HG03097 (cell line): ENCODE data around the gene CDH4.
"Not testable (repeated sequence)": the region's sequence is repeated elsewhere in the genome, so short reads cannot be mapped to it uniquely, and the experiment has no call there.

Experiments used
- ATAC-seq: cut with Tn5 transposase; IDR thresholded peaks from one replicate; pipeline ENCODE4 v1.9.1; 2021; ENCODE audit not compliant: unreplicated experiment, low FRiP score

CDH4 gene

GRCh38 chr20:61253264-61253639, 1.2 kb downstream of the CDH4 start:
- no peak for ATAC-seq

DNA sequence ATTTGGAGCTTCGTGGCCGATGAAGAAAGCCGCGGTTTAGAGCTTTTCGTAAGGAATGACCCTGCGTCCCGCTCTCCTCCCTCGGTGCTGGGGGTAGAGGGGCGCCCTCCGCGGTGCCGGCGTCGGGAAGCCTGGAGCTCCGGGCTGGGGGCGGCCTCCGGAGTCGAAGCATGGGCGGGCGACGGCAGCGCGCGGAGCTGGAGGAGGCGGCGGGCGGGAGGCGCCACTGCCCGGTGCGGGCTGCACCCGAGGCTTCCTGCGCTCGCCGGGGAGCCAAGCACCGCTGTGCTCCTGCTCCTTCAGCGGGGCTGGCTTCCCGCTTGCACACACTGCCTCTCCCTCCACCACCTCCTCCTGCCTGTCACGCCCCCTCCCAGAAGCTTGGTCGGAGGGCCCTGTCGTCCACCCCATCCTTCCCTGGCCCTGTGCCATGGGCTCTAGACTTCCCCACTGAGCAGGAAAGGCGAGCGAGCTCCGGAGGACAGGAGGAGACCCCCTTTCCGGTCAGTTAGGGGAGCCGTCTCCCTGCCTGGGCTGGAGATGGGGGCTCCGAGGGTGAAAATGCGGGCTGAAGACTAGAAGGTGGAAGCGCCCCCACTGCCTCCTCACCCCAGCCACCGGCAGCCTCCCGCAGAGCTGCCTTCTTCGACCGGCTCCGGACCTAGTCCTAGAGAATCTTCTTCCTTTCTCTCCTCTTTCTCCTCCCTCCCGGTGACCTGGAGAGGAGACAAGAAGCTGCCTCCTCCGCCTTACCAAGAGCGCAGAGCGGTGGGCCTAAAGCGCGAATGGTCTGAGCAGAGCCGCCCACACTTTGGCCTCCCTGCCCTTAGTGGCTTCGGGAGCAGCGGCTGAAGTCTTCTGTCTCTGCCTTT, 1.8 kb downstream of the CDH4 start:
- ATAC-seq: no peak

- no peak for ATAC-seq
Observed at GRCh38 chr20:61254881-61255626, 3.0 kb downstream of the CDH4 start.

- no peak for ATAC-seq
Observed at GRCh38 chr20:61256365-61256764, 4.3 kb downstream of the CDH4 start.

DNA sequence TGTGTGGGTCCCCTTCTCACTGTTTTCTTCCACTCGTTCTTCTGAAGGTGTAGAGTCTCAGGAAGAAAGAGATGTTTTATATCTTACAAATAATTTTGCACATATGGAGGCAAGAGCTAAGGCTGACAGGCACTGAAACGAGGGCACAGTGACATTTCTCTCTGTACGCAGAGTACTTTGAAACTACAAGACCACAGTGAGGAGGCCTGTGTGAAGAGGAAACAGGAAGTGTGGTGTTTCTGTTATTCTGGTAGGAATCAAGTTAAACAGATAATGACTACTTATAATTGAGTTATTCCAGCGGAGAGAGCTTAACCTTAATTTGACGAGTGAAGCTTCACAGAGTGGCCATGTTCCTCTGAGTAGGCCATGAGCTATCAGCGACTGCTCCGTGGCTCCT, 4.8 kb downstream of the CDH4 start:
- no peak for ATAC-seq

- no peak for ATAC-seq
Observed at GRCh38 chr20:61257611-61258010, 5.5 kb downstream of the CDH4 start.

DNA sequence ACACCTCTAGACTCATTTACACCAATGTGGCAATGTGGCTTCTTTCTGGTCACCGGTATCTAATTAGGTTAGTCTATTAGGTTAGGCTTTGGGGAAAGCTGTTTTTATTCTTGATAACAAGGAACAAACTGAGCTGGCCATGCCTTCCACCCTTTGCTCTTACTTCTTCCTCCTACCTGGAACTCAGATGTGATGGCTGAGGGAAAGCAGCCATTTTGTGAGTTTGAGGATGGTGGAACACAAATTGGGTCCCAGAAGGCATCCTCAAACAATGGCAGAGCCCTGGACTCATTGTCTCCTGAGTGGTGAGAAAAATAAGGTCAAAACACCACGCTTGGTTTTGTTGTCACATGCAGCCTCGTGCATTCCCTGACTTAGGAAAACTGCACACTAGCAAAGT, 7.7 kb downstream of the CDH4 start:
- no peak for ATAC-seq

DNA sequence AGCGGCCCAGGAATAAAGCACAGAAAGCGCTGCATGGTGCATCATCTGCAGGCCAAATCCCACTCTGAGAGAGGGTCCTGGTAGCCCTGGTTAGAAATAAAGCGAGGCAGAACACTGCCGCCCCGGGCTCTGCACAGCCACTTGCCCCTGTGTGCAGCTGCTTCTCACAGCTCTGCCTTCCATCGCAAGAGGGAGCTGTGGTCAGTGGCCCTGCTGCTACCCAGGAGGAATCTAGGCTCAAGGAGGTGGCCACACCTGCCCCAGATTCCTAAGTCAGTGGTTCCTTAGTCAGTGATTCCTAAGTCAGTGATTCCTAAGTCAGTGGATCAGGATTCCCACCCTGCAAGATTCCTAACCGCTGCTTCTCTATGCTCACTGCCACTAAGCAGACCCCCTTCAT, 8.8 kb downstream of the CDH4 start:
- ATAC-seq: no peak

- ATAC-seq: no peak
Observed at GRCh38 chr20:61262036-61262435, 10.0 kb downstream of the CDH4 start.

DNA sequence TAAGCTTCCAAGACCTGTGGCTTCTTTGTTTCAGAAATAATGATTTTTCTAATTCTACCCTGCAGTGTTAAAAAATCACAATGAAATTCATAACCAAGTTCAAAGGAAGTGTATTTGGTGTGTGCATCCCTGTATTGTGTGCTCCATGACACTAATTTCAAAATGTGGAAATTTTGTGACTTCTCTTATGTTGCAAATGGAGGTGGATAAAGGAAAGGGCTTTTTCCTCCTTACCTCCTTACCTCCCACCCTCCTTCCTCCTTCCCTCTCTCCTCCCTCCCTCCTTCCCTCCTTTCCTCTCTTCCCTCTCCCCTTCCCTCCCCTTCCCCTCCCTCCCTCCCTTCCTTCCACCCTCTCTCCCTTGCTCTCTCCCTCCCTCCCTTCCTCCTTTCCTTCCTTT, 10.5 kb downstream of the CDH4 start:
- no peak for ATAC-seq

GRCh38 chr20:61263084-61263695, 11.1 kb downstream of the CDH4 start:
- no peak for ATAC-seq

DNA sequence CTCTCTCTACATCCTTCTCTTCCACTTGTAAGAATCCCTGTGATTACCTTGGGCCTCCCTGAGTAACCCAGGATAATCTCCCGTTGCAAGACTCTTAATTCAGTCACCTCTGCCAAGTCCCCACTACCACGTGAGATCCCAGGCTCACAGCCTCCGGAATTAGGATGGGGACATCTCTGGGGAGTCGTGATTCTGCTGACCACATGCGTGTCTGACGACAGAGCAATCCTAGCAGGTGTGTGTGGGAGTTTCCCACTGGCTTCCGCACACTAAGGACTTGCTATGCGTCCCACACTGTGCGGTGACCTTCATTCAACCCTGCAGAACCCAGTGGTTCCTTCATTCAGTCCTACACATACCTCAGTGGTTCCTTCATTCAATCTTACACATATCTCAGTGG, 11.9 kb downstream of the CDH4 start:
- ATAC-seq: no peak

DNA sequence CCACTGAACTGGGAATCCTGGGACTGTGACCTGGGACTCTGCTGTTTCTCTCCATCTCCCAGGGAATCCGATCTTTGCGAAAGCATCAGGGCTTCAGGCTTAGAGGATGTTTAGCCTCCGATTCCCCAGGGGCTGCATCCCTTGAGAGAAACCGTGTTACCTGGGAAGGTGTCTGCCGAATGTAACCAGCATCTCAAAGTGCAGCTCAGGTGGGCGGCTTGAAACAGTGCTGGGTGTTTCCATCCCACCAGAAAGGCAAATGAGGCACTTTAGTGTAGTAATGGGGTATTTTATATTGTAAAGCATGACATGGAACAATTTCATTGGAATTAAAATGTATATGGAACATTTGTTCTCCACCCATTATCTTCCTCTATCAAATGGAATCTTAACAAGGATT, 15.2 kb downstream of the CDH4 start:
- ATAC-seq: no peak

DNA sequence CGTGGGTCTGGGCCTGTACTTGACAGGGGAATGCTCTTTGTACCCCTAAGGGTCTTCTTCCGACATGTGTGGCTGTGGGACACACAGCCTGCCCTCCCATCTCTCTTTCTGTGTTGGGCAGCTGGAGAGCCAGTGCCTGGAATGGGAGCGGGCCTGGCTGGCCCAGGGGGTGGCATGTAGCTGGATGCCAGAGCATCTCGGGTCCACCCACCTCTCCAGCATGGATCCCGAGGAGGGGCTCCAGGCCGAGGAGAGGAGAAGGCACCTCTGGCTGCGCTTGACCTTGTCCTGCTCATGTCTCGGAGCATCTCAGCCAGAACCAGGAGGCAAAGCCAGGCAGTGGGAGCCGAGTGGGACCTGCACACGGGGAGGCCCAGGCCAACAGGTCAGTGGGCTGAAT, 16.0 kb downstream of the CDH4 start:
- ATAC-seq: no peak

- ATAC-seq: no peak
Observed at GRCh38 chr20:61271312-61272231, 19.5 kb downstream of the CDH4 start.

GRCh38 chr20:61273024-61273423, 21.0 kb downstream of the CDH4 start:
- not testable (repeated sequence) for ATAC-seq

- not testable (repeated sequence) for ATAC-seq
Observed at GRCh38 chr20:61273666-61274065, 21.6 kb downstream of the CDH4 start.

DNA sequence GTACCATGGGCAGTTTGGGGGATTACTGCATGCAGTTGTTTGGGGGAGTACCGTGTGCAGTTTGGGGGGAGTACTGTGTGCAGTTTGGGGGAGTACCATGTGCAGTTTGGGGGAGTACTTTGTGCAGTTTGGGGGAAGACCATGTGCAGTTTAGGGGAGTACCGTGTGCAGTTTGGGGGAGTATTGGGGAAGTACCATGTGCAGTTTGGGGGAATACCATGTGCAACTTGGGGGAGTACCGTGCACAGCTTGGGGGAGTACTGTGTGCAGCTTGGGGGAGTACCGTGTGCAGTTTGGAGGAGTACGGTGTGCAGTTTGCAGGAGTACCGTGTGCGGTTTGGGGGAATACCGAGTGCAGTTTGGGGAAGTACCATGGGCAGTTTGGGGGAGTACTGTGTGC, 22.3 kb downstream of the CDH4 start:
- ATAC-seq: no peak

DNA sequence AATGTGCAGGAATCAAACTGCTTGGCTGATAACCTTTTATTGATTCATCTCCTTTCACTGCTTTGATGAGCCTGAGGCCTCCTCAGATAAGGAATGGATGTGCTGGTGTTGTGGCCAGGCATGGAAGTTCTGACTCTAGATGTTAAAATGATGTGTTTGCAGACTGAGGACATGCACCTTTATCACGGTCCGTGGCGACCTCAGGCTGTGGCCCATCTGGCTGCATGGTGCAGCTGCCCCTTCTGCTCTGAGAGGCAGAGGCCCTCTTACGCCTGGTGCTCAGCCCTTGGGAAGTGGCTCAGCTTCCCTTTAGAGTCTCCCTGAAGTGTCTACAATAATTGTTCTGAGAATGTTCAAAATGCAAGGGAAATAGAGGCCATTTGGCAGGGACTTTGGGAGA, 26.2 kb downstream of the CDH4 start:
- no peak for ATAC-seq

DNA sequence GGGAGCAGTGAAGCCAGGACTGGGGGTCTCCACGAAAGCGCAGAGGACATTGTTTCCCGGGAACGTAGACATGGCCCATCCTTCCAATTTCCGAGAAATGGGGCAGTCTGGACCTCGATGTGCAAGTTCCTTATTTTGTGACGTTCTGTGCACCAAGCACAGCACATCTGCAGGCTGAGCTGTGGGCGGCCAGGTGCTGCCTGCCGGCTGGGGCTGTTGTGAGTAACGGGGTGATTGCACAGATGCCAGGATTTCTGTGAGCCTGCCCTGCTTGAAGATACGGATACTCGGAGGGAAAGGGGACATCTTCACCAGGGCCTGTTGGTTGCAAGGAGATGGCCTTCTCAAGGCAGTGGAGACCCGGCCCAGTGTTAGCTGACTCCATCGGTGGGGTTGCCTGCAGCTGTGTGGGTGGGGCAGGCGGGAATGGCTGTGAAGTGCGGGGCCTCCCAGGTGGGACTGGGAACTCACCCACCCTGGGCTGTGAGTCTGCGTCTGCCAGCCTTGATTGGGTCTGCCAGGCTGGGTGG, 27.6 kb downstream of the CDH4 start:
- ATAC-seq: no peak
